CMK (cell line): Measurements from ENCODE around the gene SLC41A1.

Source experiments
- DNase-seq: peaks from one replicate; pipeline ENCODE4 v3.0.0-alpha.2; 2010; ENCODE audit warnings: low read depth

The SLC41A1 gene

DNA sequence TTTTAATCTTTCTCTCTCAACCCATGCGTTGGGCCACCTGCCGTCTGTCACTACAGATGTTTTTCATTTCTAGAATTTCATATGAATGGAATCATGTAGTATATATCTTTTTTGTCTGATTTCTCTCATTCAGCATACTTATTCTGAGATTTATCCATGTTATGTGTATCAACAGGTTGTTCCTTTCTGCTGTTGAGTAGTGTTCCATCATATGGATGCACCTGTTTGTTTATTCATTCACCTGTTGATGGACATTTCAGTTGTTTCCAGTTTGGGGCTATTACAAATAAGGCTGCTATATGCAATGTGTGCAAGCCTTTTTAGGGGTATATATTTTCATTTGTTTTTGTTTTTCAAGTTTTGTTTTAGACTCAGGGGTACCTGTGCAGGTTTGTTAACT lies 9.4 kb upstream of the SLC41A1 start:
- no peak for DNase-seq

DNA sequence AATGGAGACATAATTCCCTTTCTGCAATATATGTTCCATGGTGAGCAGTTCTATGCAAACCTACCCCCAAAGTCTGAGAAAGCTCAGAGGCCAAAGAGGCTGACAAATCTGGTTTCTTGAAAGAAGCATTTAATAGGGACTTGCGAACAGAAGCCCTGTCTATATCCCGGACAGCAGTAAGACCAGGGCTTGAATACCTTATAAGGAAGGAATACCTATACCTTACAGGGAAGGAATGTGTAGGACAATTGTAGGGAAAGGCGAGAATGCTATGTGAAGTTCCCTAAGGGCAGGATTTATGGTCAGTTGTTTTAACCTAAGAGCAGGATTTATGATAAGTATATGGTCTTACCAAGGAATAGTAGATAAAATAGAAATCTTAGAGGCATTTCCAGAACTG lies 5.0 kb upstream of the SLC41A1 start:
- no peak for DNase-seq

DNA sequence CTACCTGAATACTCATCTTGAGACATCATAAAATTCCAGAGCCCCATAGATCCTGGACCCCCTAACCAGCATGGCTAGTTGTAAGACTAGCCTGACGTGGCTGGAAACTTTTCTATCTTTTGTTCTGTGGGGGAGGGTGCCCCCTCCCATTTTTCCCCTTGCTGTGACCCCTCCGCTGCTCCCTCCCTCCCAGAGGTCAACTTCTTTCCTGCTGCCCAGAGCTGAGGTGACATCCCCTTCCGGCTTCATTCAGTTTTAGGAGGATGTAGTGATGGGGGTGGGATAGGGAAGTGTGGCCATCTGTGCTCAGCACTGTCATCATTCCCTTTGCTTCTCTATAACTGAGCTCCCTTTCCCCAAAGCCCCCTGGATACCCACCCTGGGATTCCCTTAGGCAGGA lies 4.4 kb upstream of the SLC41A1 start:
- DNase-seq = no peak

DNA sequence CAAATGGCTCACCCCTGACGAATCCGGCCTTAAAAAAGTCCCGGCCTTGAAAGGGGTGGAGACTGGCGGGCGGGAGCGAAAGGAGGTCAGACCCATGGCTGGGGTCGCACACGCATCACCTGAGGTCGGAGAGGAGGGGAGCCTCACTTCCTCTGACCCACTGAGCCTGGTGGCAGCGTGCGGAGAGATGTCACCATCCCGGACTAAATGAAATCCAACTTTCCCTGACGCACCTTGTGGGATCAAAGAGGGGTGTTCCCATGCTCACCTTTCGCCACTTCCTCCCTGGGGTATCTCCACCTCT lies 709 bp upstream of the SLC41A1 start:
- DNase-seq = no peak

DNA sequence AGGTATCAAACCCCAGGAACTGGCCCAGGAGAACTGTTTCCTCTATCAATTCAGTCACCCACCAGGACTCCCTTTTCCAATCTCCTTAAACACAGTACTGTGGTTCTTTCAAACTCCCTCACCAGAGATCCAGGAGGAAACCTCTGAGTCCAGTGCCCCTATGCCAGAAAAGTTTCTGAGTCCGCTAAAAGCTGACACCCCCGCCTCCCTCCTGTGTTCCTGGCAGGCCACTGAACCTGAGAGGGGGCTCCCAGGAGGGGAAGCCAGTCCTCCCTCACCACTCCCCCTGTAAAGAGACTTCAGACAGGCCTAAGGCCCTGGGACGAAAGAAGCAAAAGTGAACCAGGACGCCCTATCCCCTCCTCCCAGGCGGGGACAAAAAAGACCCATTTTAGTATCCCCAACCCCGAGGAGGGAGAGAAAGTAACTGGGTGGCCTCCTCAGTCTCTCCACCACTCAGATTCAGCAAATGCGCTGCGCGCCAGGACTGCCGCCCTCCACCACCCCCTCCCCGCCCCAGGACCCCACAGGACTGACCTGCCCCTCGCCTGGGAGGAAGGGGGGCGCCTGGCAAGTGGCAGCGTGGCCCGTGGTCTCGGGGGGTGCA lies 624 bp downstream of the SLC41A1 start:
- DNase-seq = no peak

DNA sequence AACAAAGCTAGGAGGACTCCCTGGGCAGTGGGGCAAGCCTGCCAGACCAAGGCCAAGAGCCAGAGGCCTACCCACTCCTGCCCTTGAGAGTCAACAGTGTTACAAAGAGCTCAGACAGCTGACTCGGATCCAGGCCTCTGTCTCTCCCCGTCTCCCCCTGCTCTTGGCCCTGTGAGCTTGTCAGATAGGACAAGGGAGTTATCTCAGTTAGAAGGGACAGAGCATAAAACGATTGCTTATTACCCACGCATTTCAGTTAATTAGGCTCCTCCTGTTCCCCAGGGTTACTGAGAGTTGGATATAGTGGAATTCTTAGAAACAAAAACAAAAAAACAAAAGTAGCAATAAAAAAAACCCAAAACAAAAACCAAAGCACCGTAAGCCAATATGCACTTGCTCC lies 1.3 kb downstream of the SLC41A1 start:
- DNase-seq = no peak

DNA sequence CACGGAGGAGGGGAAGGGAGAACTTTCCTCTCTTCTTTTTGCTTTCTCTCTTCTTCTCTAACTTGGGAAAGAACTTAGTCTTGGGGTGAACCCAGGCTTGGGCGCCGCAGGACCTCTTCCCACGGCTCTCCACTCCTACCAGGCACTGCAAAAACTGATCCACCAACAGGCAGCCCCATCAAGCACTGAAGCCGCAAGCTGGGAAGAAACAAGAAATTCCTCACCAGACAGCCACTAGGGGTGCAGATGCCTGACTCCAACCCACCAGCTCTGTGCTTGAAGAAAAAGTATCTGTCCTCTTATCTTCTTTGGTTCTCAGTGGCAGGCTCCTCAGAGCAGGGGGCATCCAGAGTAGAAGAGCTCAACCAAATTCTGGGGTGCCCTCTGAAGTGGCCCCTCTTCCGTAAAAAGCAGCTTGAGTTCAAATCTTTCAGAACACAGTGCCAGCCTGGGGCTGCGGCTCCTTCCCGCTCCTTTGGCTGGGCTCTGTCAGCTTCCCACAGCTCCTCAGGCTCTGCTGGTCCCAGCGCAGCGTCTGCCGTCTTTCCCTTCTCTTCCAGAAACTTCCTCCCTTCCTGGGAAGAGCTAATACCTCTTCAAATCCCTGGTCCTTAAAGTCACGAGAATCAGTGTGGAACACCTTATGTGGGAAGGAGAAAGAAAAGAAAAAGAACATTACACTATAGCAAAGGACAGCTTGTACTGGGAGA lies 2.4 kb downstream of the SLC41A1 start:
- no peak for DNase-seq

DNA sequence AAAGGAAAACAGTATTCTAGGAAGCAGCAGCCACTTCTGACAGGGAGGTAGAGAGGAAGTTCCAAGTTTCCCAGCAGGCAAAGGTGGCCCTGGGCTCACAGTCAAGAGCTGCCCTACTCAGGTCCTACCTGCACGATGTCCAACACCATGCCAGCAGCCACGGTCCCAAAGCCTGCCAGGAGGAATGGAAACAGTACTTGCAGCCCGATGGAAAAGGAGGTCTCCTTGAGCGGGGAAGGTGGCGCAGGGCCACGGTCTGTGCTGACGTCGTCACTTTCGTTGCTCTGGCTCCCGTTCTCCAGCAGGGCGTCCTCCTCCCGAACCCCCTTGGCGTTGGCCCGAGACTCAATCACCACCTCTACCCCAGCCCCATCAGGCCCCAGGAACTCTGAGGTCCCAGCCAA lies 3.1 kb downstream of the SLC41A1 start:
- no peak for DNase-seq

DNA sequence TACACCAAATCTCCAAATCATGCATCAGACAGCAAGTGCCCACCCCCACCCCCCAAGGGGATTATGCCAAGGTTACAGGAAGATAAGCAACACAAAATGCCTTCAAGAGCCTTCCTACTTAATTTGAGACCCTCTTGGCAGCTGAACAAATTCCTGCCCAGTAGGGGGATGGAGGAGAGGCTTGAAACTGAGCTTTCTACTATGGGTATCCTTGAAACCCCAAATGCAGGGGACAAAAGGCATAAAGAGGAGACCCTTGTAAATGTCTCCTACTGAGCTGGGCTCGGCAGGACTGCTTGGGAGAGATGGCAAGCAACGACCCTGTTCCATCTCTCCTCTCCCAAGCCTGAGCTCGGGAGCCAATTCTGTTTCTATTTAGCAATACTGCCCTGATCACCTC lies 3.5 kb downstream of the SLC41A1 start:
- DNase-seq = no peak

DNA sequence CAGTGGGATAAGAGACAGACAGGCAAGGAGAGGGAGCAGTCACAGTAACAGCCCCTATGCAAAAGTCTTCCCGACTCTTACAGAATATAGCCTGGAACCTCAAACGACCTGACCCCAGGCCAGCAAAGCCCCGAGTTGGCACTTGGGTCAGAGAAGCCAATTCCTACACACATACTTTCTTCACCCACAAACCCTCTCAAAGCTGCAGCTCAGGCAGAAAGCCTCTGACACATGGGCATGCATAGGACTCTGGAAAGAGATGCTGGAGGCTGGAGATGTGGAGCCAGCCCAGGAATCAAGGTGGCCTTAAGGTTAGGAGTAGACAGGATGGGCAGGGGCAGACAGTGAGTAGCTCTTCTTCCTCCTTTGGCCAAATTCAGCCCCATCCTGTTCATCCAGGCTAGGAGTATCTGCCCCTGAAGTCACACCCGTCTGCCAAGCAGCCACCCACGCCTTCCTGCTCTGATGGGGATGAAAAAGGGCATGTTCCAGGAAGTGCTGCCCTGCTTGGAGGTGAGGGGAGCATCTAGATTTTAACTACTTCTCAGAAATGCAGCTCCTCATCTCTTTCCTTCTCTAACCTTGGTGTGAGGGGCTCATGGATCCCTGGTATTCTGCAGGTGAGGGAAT lies 7.8 kb downstream of the SLC41A1 start:
- DNase-seq = no peak

DNA sequence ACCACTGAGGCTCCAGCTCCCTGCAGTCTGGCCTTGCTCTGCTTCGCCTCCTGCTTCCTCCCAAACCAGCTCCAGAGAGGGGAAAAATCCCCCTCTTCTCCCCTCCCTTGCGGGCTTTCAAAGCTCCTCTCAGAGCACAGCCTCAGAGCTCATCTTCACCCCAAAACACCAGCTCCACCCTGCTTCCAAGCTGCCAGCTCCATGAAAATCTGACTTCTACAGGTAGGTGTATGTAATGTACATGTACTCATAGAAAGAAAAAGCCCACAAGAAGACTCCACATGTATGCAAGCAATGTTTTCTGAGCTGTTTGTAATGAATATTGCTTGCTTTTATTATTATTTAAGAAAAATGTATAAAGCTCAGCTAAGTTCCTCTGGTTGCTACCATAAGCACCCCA lies 8.4 kb downstream of the SLC41A1 start:
- DNase-seq = no peak

DNA sequence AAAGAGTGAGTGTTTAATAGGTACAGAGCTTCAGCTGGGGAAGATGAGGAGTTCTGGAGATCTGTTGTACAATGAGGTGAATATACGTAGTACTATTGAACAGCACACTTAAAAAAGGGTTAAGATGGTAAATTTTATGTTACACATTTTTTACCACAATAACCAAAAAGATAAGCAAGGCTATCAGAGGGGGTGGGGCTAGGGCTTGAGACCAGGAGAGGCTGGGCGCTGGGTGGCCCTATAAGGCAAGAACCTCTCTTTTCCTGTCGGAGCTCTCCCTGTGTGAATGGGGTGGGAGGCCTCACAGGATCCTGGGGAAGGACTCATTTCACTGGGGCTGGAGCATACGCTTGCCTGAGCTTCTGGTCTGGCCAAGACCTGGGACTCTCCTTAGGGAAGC lies 9.0 kb downstream of the SLC41A1 start:
- no peak for DNase-seq

DNA sequence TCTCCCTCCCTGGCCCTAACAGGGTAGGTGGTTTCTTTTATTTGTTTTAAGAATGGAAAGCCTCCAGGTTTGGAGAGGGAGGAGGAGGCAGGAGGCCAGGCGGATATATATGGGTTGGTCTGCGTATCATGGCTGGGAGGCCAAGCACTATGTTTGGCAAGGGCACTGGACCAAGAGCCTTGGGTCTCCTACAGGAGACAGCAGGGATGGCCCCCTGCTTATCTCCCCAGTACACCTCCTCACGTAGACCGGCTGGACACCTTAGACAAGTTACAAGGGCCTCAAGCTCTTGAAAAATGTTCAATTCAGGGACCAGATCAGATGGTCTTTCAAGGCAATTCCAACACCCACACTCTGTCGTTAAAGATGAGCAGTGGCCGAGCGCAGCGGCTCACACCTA lies 10.9 kb downstream of the SLC41A1 start:
- no peak for DNase-seq

DNA sequence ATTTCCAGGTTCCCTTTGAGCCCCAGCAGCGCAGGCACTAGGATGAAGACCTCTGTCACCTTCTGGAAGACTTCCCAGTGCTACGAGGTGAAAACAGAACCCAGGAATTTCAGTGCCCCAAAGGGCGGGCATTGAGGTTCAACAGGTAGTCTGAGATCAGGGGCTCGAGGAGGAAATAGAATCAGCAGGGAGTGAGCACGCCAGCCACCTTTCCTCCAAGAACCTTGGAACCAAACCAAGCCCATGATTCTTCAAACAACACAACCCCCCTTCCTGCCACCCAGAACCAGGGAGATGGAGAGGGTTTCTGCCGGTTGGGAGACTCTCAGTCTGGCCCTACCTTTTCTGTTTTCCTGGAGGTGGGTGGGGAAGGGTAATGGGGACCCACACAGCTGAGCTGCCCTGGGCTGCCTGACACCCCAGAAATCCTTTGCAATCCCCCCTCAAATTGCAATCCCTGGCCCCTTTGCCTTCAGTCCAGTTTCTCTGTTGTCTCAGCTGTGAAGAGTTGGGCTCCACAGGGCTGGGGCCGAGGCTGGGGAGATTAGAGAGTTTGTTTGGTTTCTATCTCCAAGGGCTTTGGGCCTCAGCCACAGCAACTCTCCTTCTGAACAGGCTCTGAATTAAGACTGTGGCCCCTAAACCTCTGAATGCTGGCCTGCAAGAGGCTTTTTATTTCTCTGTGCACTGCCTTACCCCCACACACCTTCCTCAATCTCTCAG lies 11.9 kb downstream of the SLC41A1 start:
- DNase-seq = no peak

DNA sequence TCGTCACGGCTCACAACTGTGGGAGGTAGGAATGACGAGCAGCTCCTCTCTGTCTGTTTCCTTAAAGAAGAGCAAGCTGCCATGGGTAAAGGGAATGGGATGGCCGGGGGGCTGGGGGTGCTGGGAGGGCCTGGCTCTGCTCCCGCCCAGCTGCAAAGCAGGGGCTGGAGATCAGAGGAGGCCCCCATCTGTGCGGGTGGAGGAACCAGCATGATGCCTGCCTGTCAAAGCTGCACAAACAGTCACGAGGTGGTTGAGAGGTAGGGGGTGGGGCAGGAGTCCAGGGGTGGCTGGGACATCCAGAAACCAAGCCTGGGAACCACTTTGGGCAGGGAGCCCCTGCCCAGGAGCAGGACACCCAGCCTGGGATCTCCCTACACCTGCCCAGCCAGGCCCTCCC lies 12.6 kb downstream of the SLC41A1 start:
- no peak for DNase-seq

DNA sequence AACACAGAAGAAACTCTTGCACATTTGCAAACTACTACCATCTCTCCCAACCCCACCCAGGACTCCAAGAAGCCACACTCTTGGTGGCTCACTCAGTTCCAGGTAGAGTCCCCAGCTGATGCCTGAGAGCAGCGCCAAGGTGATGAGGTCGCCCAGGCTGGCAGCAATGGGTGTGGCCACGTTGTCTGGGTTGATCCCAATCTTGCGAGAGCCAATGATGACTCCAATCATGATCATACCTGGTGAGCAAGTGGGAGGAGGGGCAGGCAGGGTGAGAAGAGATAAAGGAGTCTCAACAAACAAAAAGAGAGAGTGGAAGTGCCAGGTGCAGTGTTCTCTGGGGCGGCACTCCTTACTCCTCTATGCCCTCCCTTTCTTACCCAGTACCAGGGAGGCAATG lies 14.4 kb downstream of the SLC41A1 start:
- DNase-seq = no peak

DNA sequence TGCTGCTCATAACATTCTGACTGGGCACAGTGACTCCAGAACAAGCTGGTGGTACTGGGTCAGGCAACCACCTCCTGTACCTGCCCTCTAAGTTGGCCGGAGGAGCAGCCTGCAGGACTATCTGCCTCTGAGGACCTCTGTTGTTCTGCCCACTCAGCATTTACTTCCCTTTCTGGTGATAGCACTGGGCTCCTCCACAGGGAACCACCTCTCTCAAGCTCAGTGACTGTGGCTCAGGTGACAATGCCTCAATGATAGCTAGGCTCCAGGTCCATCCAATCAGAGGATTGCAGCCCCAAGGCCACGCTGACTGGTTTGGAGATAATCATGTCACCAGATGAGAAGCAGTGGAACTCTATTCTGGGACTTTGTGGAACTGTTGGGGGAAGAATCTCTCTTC lies 15.8 kb downstream of the SLC41A1 start:
- DNase-seq = no peak

DNA sequence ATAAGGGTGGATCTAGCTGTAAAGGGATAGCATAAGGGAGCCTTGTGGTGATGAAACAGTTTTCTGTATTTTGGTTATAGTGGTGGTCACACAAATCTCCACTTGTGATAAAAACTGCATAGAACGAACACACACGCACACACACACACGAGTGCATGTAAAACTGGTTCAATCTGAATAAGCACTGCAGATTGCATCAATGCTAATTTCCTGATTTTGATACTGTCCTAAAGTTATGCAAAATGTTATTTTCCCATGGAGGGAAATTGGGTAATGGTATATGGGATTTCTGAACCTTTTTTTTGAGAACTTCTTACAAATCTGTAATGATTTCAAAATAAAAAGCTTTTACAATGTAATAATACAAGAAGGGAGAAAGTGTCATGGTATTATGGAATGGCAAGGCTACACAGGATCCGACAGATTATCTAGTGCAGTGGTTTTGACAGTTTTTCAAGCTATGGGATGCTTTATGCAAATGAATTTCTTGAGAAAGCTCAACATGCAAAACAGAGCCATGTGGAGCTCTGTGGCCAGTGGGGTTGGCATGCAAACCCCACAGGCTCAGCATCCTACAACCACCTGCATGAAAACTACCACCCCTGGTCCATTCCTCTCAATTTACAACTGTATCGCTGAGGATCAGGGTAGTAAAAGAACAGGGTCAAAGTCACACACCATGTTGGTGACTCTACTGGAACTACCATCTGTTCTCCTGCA lies 18.8 kb downstream of the SLC41A1 start:
- no peak for DNase-seq

DNA sequence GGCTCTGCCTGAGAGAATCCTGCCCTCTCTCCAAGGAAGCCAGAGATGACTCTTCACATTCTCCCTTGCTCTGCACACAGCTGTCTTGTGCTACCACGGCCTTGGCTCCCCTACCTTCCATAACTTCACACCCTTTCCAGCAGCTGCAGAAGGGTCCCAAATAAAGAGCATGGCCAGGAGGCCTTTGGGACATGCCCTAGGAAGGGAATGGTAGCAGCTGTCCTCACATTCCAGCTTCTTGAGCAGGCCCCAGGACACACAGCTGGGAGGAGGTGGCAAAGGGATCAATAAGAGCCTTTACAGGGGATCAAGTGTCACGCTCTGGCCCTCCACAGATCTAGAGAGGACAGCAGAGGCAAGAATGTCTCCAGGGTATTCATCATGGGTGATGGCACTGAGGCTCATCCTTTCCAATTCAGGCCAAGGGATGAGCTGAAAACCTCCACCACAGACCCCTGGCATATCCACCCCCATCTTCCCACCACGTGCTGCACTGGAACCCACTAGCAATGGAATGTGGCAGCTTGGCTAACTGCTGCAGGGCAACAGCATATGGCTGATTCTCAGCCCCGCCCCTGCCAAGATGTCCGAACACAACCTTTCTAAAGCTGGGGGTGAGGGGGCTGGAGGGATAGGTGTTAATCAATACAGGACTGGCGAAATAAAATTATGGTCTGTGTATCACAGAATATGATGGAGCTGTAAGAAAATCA lies 19.9 kb downstream of the SLC41A1 start:
- no peak for DNase-seq

DNA sequence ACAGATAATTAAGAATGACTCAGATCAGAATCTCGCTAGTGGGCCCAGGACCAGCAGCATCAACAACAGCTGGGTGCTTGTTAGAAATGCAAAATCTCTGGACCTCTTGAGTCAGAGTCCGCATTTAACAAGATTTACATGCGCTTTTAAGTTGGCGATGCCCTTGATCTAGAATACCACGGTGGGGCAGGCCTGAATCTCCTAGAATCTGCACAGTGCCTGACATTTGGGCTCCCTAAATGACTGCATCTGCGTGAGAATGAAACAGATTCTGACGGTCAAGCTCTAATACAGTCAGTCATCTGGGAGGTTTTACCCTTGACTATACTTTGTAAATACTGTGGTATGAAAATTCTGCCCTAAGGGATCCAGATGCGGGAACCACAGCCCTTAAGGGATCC lies 20.5 kb downstream of the SLC41A1 start:
- DNase-seq = no peak

DNA sequence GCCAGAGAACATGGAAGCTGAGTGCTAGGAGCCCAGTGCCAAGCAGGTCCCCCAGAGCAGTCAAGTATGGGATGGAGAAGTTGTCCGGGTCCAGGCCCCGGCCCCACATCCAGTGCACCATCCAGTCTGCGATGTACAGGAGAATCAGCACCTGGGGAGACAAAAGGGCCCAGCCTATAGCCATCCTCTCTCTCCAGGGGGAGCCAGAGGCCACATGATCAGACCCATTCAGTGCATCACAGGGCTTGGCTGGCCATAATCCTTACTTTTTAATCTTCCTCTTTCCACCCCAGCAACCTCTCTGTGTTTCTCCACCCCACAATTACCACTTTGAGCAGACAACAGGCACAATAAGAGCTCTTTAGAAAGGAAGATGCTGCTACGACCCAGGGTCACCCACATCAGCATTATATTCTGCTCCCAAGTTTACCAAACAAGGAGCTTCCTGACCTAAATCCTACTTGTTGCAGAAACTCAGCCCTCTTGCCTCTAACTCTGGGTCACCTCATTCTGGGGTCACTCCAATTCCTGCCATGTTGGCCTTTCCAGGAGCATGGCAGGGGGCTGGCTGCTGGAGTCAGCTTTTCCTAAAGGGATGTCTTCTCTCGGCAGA lies 21.3 kb downstream of the SLC41A1 start:
- no peak for DNase-seq
